ENCODE measurements around the gene RNF10.

- TF ChIP-seq MAFK (IDR thresholded peaks at IDR 0.05; ENCODE audit: low read length) (no peak), ZNF668 (CRISPR knock-in tag; IDR thresholded peaks at IDR 0.05) (no peak), KDM1A (IDR thresholded peaks at IDR 0.05) (no peak), ZNF175 (CRISPR knock-in tag; IDR thresholded peaks at IDR 0.05; ENCODE audit: low read depth) (no peak), ATF6 (CRISPR knock-in tag; IDR thresholded peaks at IDR 0.05) (no peak), ZNF740 (CRISPR knock-in tag; IDR thresholded peaks at IDR 0.05) (no peak), ZNF740 (tag; IDR thresholded peaks at IDR 0.05) (no peak), ZNF274 (IDR thresholded peaks at IDR 0.05; ENCODE audit: borderline replicate concordance, low read depth, low read length) (no peak), EZH2 (IDR thresholded peaks at IDR 0.05; ENCODE audit: borderline replicate concordance, low read depth, low read length) (no peak), HBP1 (CRISPR knock-in tag; IDR thresholded peaks at IDR 0.05) (no peak), FOXP1 (CRISPR knock-in tag; IDR thresholded peaks at IDR 0.05) (no peak), GATA2 (CRISPR knock-in tag; IDR thresholded peaks at IDR 0.05) (0 out of 2 replicates have a peak, but pooled peaks have one; percentile 36)
- TF ChIP-seq, protein P1, sequence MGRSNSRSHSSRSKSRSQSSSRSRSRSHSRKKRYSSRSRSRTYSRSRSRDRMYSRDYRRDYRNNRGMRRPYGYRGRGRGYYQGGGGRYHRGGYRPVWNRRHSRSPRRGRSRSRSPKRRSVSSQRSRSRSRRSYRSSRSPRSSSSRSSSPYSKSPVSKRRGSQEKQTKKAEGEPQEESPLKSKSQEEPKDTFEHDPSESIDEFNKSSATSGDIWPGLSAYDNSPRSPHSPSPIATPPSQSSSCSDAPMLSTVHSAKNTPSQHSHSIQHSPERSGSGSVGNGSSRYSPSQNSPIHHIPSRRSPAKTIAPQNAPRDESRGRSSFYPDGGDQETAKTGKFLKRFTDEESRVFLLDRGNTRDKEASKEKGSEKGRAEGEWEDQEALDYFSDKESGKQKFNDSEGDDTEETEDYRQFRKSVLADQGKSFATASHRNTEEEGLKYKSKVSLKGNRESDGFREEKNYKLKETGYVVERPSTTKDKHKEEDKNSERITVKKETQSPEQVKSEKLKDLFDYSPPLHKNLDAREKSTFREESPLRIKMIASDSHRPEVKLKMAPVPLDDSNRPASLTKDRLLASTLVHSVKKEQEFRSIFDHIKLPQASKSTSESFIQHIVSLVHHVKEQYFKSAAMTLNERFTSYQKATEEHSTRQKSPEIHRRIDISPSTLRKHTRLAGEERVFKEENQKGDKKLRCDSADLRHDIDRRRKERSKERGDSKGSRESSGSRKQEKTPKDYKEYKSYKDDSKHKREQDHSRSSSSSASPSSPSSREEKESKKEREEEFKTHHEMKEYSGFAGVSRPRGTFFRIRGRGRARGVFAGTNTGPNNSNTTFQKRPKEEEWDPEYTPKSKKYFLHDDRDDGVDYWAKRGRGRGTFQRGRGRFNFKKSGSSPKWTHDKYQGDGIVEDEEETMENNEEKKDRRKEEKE (IDR thresholded peaks at IDR 0.05; ENCODE audit: borderline replicate concordance in 1 of 2, control insufficient read depth in 1 of 2, low read depth in 2 of 2, low read length in 1 of 2): no peak
Observed at GRCh38 chr12:120536064-120536791, 2.1 kb downstream of the RNF10 start.

Measured in K562 (cell line).